HepG2 (cell line): ENCODE measurements around the gene MSI2.

Source experiments
- ATF5 ChIP-seq: sonication (generic); formaldehyde crosslinking; IDR thresholded peaks from 2 replicates; pipeline ENCODE4 v1.4.0; 2020; ENCODE audit warnings: mild to moderate bottlenecking, low read depth, missing genetic modification reagents
- ATF7 ChIP-seq, 2 experiments: fragments of 450-650 bp in 1 of 2; sonication (generic) in 1 of 2; formaldehyde crosslinking in 1 of 2; IDR thresholded peaks; 2 replicates each; pipeline versions ENCODE4 v1.4.0 to v1.6.1; 2016 to 2020; ENCODE audit warnings: antibody characterized with exemption in 1 of 2, mild to moderate bottlenecking in 1 of 2, missing genetic modification reagents in 1 of 2

- no peak for TF ChIP-seq ATF7 (IDR thresholded peaks at IDR 0.05)
- no peak for TF ChIP-seq ATF7 (CRISPR knock-in tag; IDR thresholded peaks at IDR 0.05)
- no peak for TF ChIP-seq ATF5 (CRISPR knock-in tag)
These were observed 262.6 kb downstream of the MSI2 start for GRCh38 chr17:57518587-57519581.
